Urinary bladder (tissue), 4 donors: ENCODE results near the gene KDELR3. TPM values are rescaled to one million over a fixed set of nuclear protein-coding genes. Genes with fewer than 3 reads are reported as not detected.

Experiments used
- DNase-seq: peaks from one replicate; pipeline ENCODE4 v3.0.0-alpha.2; 2015; ENCODE audit errors: extremely low spot score
- H3K27ac ChIP-seq: one replicate; pipeline ENCODE4 v1.5.1; 2013; ENCODE audit warnings: low read depth, mild to moderate bottlenecking, moderate library complexity
- H3K36me3 ChIP-seq: one replicate; pipeline ENCODE4 v1.6.1; 2013; ENCODE audit warnings: mild to moderate bottlenecking, moderate library complexity; ENCODE audit not compliant: insufficient read depth
- H3K4me1 ChIP-seq: one replicate; pipeline ENCODE4 v1.6.1; 2013; ENCODE audit warnings: mild to moderate bottlenecking, moderate library complexity; ENCODE audit not compliant: insufficient read depth
- H3K4me3 ChIP-seq: one replicate; pipeline ENCODE4 v1.5.1; 2013; ENCODE audit warnings: low read depth, low read length
- WGBS: extraction: QIAGEN DNeasy Blood & Tissue Kit; methylation state at CpG from one replicate; pipeline ENCODE4 v1.1.7; 2013; 5-methylcytosine and 5-hydroxymethylcytosine counted together
- polyA plus RNA-seq: library from polyadenylated mRNA; stranded (reverse); fragments of 200-250 nt; gene quantifications from one replicate; pipeline ENCODE4 v1.2.3, GENCODE V29; 2013
- total RNA-seq: library from RNA; depleted of rRNA; stranded (reverse); fragments of >200 nt; gene quantifications from one replicate; pipeline ENCODE4 v1.2.3, GENCODE V29; 2014
- donor health status: healthy with polysubstance abuse.
- donor health status: healthy.

Gene KDELR3
- total and polyA plus RNA-seq, 2 donors = 4.7 to 75.7 TPM

- no peak overlapping the region for H3K27ac ChIP-seq
- no peak for DNase-seq
- 34% methylated on average over 16 of the region's 16 CpGs for WGBS
- H3K4me1 ChIP-seq = no peaks in the 10 kb centered on the region
- no peaks in the 10 kb centered on the region for H3K36me3 ChIP-seq
- H3K4me3 ChIP-seq = no peak overlapping the region
These were observed 38.3 kb upstream of the KDELR3 start for GRCh38 chr22:38429499-38430068.

GRCh38 chr22:38431266-38432010, 36.5 kb upstream of the KDELR3 start:
- DNase-seq = no peak
- WGBS = 94% methylated on average over 12 of the region's 12 CpGs
- Histone ChIP-seq H3K4me1 (no peaks in the 10 kb centered on the region), H3K36me3 (no peaks in the 10 kb centered on the region), H3K27ac (no peak overlapping the region), H3K4me3 (no peak overlapping the region)

- 96% methylated on average over 1 of the region's 1 CpG for WGBS
- no peak overlapping the region for H3K27ac ChIP-seq
These were observed 35.6 kb upstream of the KDELR3 start for GRCh38 chr22:38432264-38432663.

GRCh38 chr22:38433871-38434270, 34.0 kb upstream of the KDELR3 start:
- 84% methylated on average over 8 of the region's 8 CpGs for WGBS
- Histone ChIP-seq H3K27ac (no peak overlapping the region), H3K4me3 (no peak overlapping the region), H3K4me1 (no peaks in the 10 kb centered on the region), H3K36me3 (no peaks in the 10 kb centered on the region)
- DNase-seq = no peak

More at GRCh38 chr22:38432264-38432663, 35.6 kb upstream of the KDELR3 start:
- H3K4me3 ChIP-seq = no peak overlapping the region
- no peaks in the 10 kb centered on the region for H3K36me3 ChIP-seq
- no peak for DNase-seq
- no peaks in the 10 kb centered on the region for H3K4me1 ChIP-seq

- no peak for DNase-seq
- WGBS = 74% methylated on average over 4 of the region's 4 CpGs
- Histone ChIP-seq H3K36me3 (no peaks in the 10 kb centered on the region), H3K4me1 (no peaks in the 10 kb centered on the region), H3K4me3 (no peak overlapping the region), H3K27ac (no peak overlapping the region)
These were observed 32.9 kb upstream of the KDELR3 start for GRCh38 chr22:38435010-38435409.

DNA sequence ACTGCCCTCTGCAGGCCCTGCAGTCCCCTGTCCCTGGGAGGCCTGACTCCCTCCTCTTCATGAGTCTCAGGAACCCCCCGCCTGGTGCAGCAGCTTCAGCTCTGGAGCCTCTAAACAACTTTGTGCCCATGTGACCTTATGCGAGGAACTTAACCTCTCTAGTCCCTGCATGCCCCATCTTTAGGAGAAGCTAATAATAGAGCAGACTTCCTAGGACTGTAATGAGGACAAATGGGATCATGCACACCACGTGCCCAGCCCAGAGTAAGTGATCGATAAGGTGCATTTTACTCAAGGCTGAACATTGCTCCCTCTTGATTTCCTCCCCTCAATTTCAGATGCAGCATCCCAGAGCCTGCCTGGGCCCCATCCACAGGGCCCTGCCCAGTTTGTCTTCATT, 31.9 kb upstream of the KDELR3 start:
- no peak overlapping the region for H3K27ac ChIP-seq
- no peak for DNase-seq
- H3K4me3 ChIP-seq = no peak overlapping the region
- H3K36me3 ChIP-seq = no peaks in the 10 kb centered on the region
- WGBS = 65% methylated on average over 4 of the region's 4 CpGs
- H3K4me1 ChIP-seq = no peaks in the 10 kb centered on the region

DNA sequence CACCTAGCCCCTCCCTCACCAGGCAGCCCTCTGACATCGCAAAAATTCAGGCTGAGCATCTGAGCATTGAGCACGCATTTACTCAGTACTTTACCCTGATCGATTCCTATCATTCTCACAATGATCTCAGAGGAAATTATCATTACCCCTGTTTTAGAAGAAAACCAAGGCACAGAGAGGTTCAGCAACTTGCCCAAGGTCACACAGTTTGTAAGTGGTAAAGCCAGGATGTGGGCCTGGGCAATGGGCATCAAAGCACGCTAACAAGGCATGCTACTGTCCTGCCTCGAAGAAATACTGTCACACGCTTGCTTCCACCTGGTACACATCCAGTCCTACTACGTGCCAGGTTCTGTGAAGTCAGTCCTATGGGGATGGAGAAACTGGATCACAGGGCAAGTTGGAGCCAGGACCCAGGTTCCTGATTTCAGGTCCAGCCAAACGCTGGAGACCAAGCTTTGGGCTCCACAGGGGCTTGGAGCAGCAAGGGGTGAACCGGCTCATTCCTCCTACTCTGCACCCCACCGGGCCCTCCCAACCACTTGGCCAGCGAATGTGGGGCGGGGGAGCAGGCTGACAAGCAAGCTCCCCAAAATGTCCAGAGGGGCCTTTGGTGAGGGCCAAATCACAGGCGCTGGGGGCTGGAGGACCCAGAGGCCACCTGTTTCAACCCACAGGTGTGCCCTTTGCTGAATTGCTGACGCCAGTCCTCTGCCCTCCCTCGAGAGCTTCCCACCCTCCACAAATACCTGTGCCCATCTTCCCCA, 31.1 kb upstream of the KDELR3 start:
- H3K27ac ChIP-seq = no peak overlapping the region
- no peaks in the 10 kb centered on the region for H3K4me1 ChIP-seq
- 91% methylated on average over 15 of the region's 15 CpGs for WGBS
- H3K4me3 ChIP-seq = no peak overlapping the region
- no peaks in the 10 kb centered on the region for H3K36me3 ChIP-seq
- DNase-seq = no peak

GRCh38 chr22:38437416-38437815, 30.5 kb upstream of the KDELR3 start:
- DNase-seq = no peak

DNA sequence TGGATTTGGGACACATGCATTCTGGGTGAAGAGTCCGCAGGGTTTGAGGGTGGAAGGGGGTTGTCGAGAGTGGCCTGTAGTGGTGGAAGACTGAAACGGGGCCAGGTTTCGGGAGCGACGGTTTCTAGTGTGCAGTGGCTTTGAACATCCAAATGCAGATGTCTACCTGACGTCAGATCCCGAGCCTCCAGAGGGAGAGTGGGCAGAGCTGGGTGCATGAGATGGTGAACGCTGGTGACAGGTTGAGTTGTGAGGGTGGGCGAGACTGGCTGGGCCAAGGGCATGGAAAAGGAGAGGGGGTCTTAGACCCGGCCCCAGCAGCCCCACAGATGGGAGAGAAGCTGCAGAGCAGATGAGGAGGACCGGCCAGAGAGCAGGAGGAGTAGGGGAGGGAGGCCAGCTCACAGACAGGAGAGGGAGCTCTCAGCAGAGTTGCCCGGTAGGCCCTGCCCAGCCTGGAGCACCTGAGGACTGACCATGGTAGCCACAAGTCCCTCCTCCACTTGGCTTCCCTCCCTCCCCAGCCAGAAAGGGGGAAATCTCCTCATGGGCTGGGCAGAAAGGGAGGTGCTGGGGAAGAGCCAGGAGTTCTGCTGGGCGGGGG, 27.0 kb upstream of the KDELR3 start:
- Histone ChIP-seq H3K27ac (no peak overlapping the region), H3K4me3 (no peak overlapping the region), H3K4me1 (no peaks in the 10 kb centered on the region), H3K36me3 (no peaks in the 10 kb centered on the region)
- no peak for DNase-seq
- 77% methylated on average over 14 of the region's 14 CpGs for WGBS

More at GRCh38 chr22:38437416-38437815, 30.5 kb upstream of the KDELR3 start:
- Histone ChIP-seq H3K4me3 (no peak overlapping the region), H3K36me3 (no peaks in the 10 kb centered on the region), H3K27ac (no peak overlapping the region), H3K4me1 (no peaks in the 10 kb centered on the region)
- WGBS = 94% methylated on average over 9 of the region's 9 CpGs

DNA sequence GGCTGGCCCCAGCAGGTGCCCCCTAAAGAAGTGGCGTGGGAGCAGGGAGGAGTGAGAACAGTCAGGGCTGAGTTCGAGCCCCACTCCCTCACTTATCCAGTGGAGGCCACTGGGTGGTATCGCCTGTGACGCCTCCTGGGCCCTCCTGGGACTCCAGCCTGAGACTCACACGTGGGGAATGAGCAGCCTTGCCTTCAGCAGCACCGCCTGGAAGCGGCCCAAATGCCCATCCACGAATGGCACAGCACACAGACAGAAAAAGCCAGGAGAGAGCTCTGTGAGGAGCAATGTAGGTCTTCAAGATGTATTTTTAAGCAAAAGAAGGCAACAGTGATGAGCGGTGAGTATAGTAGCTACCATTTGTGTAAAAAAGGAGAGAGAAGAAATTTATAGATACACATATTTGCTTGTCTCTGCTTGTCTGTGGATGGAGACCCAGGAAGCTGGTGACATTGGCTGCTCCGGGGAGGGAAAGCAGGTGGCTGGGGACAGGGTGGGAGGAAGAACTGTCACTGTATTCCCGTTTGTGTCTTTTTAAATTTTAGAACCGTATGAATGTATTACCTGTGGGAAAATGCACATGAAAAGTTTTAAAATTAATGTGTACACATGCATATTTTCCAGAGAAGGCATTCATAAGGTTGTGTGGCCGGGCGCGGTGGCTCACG, 26.1 kb upstream of the KDELR3 start:
- no peaks in the 10 kb centered on the region for H3K36me3 ChIP-seq
- H3K4me1 ChIP-seq = no peaks in the 10 kb centered on the region
- 69% methylated on average over 16 of the region's 16 CpGs for WGBS
- H3K27ac ChIP-seq = no peak overlapping the region
- DNase-seq = no peak
- no peak overlapping the region for H3K4me3 ChIP-seq

GRCh38 chr22:38442967-38443627, 24.8 kb upstream of the KDELR3 start:
- no peak for DNase-seq
- WGBS = 65% methylated on average over 13 of the region's 13 CpGs
- no peaks in the 10 kb centered on the region for H3K36me3 ChIP-seq
- H3K27ac ChIP-seq = no peak overlapping the region
- H3K4me3 ChIP-seq = no peak overlapping the region
- H3K4me1 ChIP-seq = no peaks in the 10 kb centered on the region

- Histone ChIP-seq H3K36me3 (no peaks in the 10 kb centered on the region), H3K4me1 (no peaks in the 10 kb centered on the region), H3K27ac (no peak overlapping the region), H3K4me3 (no peak overlapping the region)
- DNase-seq = no peak
- WGBS = 57% methylated on average over 21 of the region's 21 CpGs
These were observed 24.0 kb upstream of the KDELR3 start for GRCh38 chr22:38443628-38444521.
